CD14-positive monocyte (primary cell): ENCODE data around the gene TMEM18. TPM values are rescaled to one million over a fixed set of nuclear protein-coding genes. Genes with fewer than 3 reads are reported as not detected.

ENCODE experiments used
- DNase-seq, 3 donors: peaks; one replicate each; pipeline ENCODE4 v3.0.0-alpha.2; 2011 to 2022
- H2AFZ ChIP-seq: 2 replicates; pipeline ENCODE4 v1.6.0; 2012; ENCODE audit warnings: mild to moderate bottlenecking, low read depth, low read length, inconsistent platforms; ENCODE audit not compliant: insufficient read depth, poor library complexity, severe bottlenecking
- H3K27ac ChIP-seq, 2 donors: 1 replicate in 1 of 2; 2 replicates in 1 of 2; pipeline ENCODE4 v1.5.1; 2012 to 2013; ENCODE audit warnings: low read length in 2 of 2, control low read depth in 1 of 2, inconsistent platforms in 1 of 2, low read depth in 1 of 2, mild to moderate bottlenecking in 1 of 2
- H3K27me3 ChIP-seq, 2 donors: one replicate each; pipeline versions ENCODE4 v1.6.0 to v1.6.1; 2011 to 2013; ENCODE audit warnings: low read length in 2 of 2; ENCODE audit not compliant: control insufficient read depth in 2 of 2, insufficient read depth in 2 of 2
- H3K36me3 ChIP-seq, 2 donors: replicated peaks in 1 of 2; 1 replicate in 1 of 2; 2 replicates in 1 of 2; pipeline versions ENCODE4 v1.5.1 to v1.6.1; 2012 to 2013; ENCODE audit warnings: low read length in 2 of 2, control low read depth in 1 of 2, inconsistent platforms in 1 of 2, mild to moderate bottlenecking in 1 of 2; ENCODE audit not compliant: insufficient read depth in 2 of 2, control insufficient read depth in 1 of 2
- H3K4me1 ChIP-seq, 2 donors: 1 replicate in 1 of 2; 2 replicates in 1 of 2; pipeline versions ENCODE4 v1.5.1 to v1.6.1; 2012 to 2013; ENCODE audit warnings: low read length in 2 of 2, control low read depth in 1 of 2, inconsistent platforms in 1 of 2, mild to moderate bottlenecking in 1 of 2, moderate library complexity in 1 of 2; ENCODE audit not compliant: insufficient read depth in 2 of 2, control insufficient read depth in 1 of 2
- H3K4me2 ChIP-seq: replicated peaks from 2 replicates; pipeline ENCODE3; 2012; ENCODE audit warnings: low read length, moderate library complexity, mild to moderate bottlenecking; ENCODE audit not compliant: poor library complexity, severe bottlenecking; ENCODE audit errors: extremely low read depth
- H3K4me3 ChIP-seq, 3 experiments: fragments of 200-600 bp in 1 of 3; sonication (generic) in 1 of 3; replicated peaks in 1 of 3; 1 replicate in 2 of 3; 2 replicates in 1 of 3; pipeline ENCODE4 v1.5.1; 2011 to 2013; ENCODE audit warnings: low read length in 3 of 3, mild to moderate bottlenecking in 3 of 3, control low read depth in 2 of 3, low read depth in 2 of 3, inconsistent platforms in 1 of 3, moderate library complexity in 1 of 3
- H3K79me2 ChIP-seq: 2 replicates; pipeline ENCODE4 v1.6.0; 2012; ENCODE audit warnings: mild to moderate bottlenecking, control low read depth, inconsistent platforms, low read length, moderate library complexity; ENCODE audit not compliant: insufficient read depth
- H3K9ac ChIP-seq: 2 replicates; pipeline ENCODE4 v1.6.0; 2017; ENCODE audit warnings: low read length, mild to moderate bottlenecking; ENCODE audit not compliant: insufficient read depth, poor library complexity, severe bottlenecking
- H3K9me3 ChIP-seq, 2 donors: replicated peaks in 1 of 2; 1 replicate in 1 of 2; 2 replicates in 1 of 2; pipeline versions ENCODE4 v1.5.1 to v1.6.1; 2012 to 2013; ENCODE audit warnings: low read length in 2 of 2, control low read depth in 1 of 2; ENCODE audit not compliant: control insufficient read depth in 1 of 2, insufficient read depth in 1 of 2
- H4K20me1 ChIP-seq: 2 replicates; pipeline ENCODE4 v1.6.0; 2012; ENCODE audit warnings: mild to moderate bottlenecking, low read length, control low read depth, moderate library complexity; ENCODE audit not compliant: insufficient read depth
- H3K27ac Mint-ChIP-seq, 7 donors: one replicate each; pipeline ENCODE4 v1.8.0; 2020; ENCODE audit warnings: mild to moderate bottlenecking in 7 of 7, mixed read lengths in 7 of 7, moderate library complexity in 6 of 7, inconsistent platforms in 2 of 7
- H3K27me3 Mint-ChIP-seq, 3 donors: one replicate each; pipeline ENCODE4 v1.8.0; 2021 to 2022; ENCODE audit warnings: low read depth in 3 of 3, mild to moderate bottlenecking in 3 of 3, mixed read lengths in 3 of 3, moderate library complexity in 3 of 3, inconsistent platforms in 1 of 3
- H3K36me3 Mint-ChIP-seq, 2 donors: one replicate each; pipeline ENCODE4 v1.8.0; 2020; ENCODE audit warnings: mixed read lengths in 2 of 2, inconsistent platforms in 1 of 2, mild to moderate bottlenecking in 1 of 2
- H3K4me1 Mint-ChIP-seq: one replicate; pipeline ENCODE4 v1.8.0; 2020; ENCODE audit warnings: mild to moderate bottlenecking, mixed read lengths
- H3K4me3 Mint-ChIP-seq, 2 donors: one replicate each; pipeline ENCODE4 v1.8.0; 2020; ENCODE audit warnings: mild to moderate bottlenecking in 2 of 2, mixed read lengths in 2 of 2, moderate library complexity in 1 of 2
- H3K9me3 Mint-ChIP-seq, 7 donors: one replicate each; pipeline ENCODE4 v1.8.0; 2020 to 2022; ENCODE audit warnings: mixed read lengths in 7 of 7, mild to moderate bottlenecking in 6 of 7, moderate library complexity in 6 of 7, inconsistent platforms in 2 of 7
- WGBS: methylation state at CpG from one replicate; pipeline ENCODE4 v1.1.5; 2013; ENCODE audit warnings: missing lambda C conversion rate; ENCODE audit not compliant: insufficient coverage; 5-methylcytosine and 5-hydroxymethylcytosine counted together
- intact Hi-C, 2 donors: fragments of 100-400 bp; cut with micrococcal nuclease; formaldehyde crosslinking; loops; one replicate each; pipeline versions ENCODE4 v1.15.0 to v1.15.1; 2023
- polyA plus RNA-seq, 3 donors: library from polyadenylated mRNA; depleted of rRNA in 1 of 3; unstranded in 2 of 3; stranded (reverse) in 1 of 3; fragments of 300-500 nt in 2 of 3; fragments of >200 nt in 1 of 3; fragmentation: Illumina TruSeq in 2 of 3; gene quantifications; 1 replicate in 2 of 3; 2 replicates in 1 of 3; pipeline ENCODE4 v1.2.3, GENCODE V29; 2012 to 2021
- TF ChIP-seq, protein P1 (sequence below): fragments of 200-600 bp; IDR thresholded peaks from one replicate; pipeline ENCODE4 v1.8.0; 2022; ENCODE audit warnings: antibody characterized with exemption, mild to moderate bottlenecking

Gene TMEM18
- polyA plus RNA-seq, 3 donors, result 9.3 to 23.5 (median 21.8) TPM

DNA sequence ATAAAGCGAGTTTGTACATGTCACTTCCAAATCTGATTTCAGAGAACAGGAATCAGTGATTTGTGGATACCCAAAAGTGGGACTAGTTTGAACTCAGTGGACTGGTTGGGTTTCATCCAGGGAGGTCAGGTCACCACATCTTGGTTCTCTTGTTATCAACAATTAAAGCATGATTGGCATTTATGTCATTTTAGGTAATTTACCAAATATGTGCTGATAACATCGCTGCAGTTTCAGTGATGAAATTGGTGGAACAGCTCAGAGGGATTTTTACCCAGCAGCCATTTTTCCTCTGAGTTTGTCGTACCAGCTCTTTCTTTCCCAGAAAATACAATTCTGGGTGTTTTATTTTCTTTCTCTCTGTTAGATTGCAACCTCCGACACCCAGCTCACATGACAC, 33.4 kb downstream of the TMEM18 start:
- no peaks in the 10 kb centered on the region for H3K9me3 ChIP-seq
- H3K4me2 ChIP-seq, result no peak overlapping the region
- H3K4me3 Mint-ChIP-seq, result no peak overlapping the region
- no peak overlapping the region for H3K9ac ChIP-seq
- no peaks in the 10 kb centered on the region for H3K36me3 Mint-ChIP-seq
- H3K36me3 ChIP-seq, result no peaks in the 10 kb centered on the region
- H3K4me3 ChIP-seq, result no peak overlapping the region
- no peaks in the 10 kb centered on the region for H3K9me3 Mint-ChIP-seq
- no peaks in the 10 kb centered on the region for H4K20me1 ChIP-seq
- WGBS, result 80% methylated on average over 3 of the region's 4 CpGs
- H2AFZ ChIP-seq, result no peak overlapping the region
- no peaks in the 10 kb centered on the region for H3K27me3 ChIP-seq
- H3K79me2 ChIP-seq, result no peaks in the 10 kb centered on the region
- TF ChIP-seq, protein P1, sequence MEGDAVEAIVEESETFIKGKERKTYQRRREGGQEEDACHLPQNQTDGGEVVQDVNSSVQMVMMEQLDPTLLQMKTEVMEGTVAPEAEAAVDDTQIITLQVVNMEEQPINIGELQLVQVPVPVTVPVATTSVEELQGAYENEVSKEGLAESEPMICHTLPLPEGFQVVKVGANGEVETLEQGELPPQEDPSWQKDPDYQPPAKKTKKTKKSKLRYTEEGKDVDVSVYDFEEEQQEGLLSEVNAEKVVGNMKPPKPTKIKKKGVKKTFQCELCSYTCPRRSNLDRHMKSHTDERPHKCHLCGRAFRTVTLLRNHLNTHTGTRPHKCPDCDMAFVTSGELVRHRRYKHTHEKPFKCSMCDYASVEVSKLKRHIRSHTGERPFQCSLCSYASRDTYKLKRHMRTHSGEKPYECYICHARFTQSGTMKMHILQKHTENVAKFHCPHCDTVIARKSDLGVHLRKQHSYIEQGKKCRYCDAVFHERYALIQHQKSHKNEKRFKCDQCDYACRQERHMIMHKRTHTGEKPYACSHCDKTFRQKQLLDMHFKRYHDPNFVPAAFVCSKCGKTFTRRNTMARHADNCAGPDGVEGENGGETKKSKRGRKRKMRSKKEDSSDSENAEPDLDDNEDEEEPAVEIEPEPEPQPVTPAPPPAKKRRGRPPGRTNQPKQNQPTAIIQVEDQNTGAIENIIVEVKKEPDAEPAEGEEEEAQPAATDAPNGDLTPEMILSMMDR, result no peak
- no peak overlapping the region for H3K27ac ChIP-seq
- DNase-seq, result no peak
- H3K4me1 Mint-ChIP-seq, result no peaks in the 10 kb centered on the region
- H3K4me1 ChIP-seq, result no peaks in the 10 kb centered on the region
- intact Hi-C loops, result no loop called here
- H3K27ac Mint-ChIP-seq, result no peak overlapping the region
- peaks cover 2 to 7% (median 4%) of the 10 kb centered on the region in 3 donors for H3K27me3 Mint-ChIP-seq

DNA sequence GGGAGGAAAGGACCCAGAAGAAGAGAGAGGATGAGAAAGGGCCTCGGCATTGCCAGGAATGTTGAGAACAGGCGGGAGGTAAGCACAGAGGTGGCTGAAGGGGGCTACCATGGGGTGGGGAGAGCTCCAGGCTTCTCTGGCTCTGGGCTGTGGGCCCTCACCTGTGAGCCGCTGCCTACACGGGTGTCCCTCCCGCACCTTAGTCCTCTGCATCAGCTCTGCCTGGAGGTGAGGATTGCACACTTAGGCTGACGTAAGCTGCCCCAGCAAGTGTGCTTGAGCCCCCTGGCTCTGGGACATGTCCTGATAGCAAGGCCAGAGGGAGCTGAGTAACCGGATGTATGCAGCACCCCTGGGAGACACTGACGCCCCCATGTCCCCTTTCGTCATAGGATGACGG, 33.9 kb downstream of the TMEM18 start:
- no peak overlapping the region for H3K4me3 ChIP-seq
- Mint-ChIP-seq H3K27me3 (peaks cover 2 to 7% (median 4%) of the 10 kb centered on the region in 3 donors), H3K9me3 (no peaks in the 10 kb centered on the region), H3K4me3 (no peak overlapping the region), H3K36me3 (no peaks in the 10 kb centered on the region), H3K4me1 (no peaks in the 10 kb centered on the region), H3K27ac (no peak overlapping the region)
- 92% methylated on average over 10 of the region's 10 CpGs for WGBS
- intact Hi-C loops, result no loop called here
- H3K36me3 ChIP-seq, result no peaks in the 10 kb centered on the region
- no peak overlapping the region for H2AFZ ChIP-seq
- H3K27me3 ChIP-seq, result no peaks in the 10 kb centered on the region
- no peaks in the 10 kb centered on the region for H4K20me1 ChIP-seq
- no peak for DNase-seq
- H3K9me3 ChIP-seq, result no peaks in the 10 kb centered on the region
- no peak overlapping the region for H3K9ac ChIP-seq
- H3K27ac ChIP-seq, result no peak overlapping the region
- H3K79me2 ChIP-seq, result no peaks in the 10 kb centered on the region
- TF ChIP-seq, protein P1, result no peak
- no peaks in the 10 kb centered on the region for H3K4me1 ChIP-seq
- H3K4me2 ChIP-seq, result no peak overlapping the region
